SK-N-SH (cell line): ENCODE results near the gene CMTM2. TPM values are rescaled to one million over a fixed set of nuclear protein-coding genes. Genes with fewer than 3 reads are reported as not detected.

Experiments
- CTCF ChIA-PET: fragments of 300-600, 350-600 bp; formaldehyde crosslinking; extraction: SDS; loops from one replicate; lab custom pipeline; 2021; lab: Yijun Ruan, JAX
- POLR2A ChIA-PET: fragments of 350-600 bp; sonication (Branson Sonifier 250); formaldehyde crosslinking; extraction: SDS; loops from one replicate; lab custom pipeline; 2020; ENCODE audit warnings: antibody characterized with exemption, inconsistent platforms; lab: Yijun Ruan, JAX
- DNase-seq: peaks from one replicate; pipeline ENCODE4 v3.0.0; 2012
- H2AFZ ChIP-seq: fragments of 200-600 bp; sonication (generic); 2 replicates; pipeline ENCODE4 v1.8.1; 2016; ENCODE audit warnings: antibody characterized with exemption, mild to moderate bottlenecking, low read depth
- H3F3A ChIP-seq: fragments of 200-600 bp; sonication (generic); replicated peaks from 2 replicates; pipeline ENCODE3; 2016; ENCODE audit warnings: antibody characterized with exemption, mild to moderate bottlenecking; ENCODE audit not compliant: insufficient read depth
- H3K27ac ChIP-seq, 2 experiments: fragments of 200-500 bp in 1 of 2; fragments of 200-600 bp in 1 of 2; sonication (Bioruptor generic) in 1 of 2; sonication (generic), shearing (Covaris generic) in 1 of 2; 2 replicates each; pipeline versions ENCODE4 v1.5.1 to v1.6.1; 2014 to 2016; ENCODE audit warnings: low read depth in 2 of 2, inconsistent platforms in 1 of 2, low read length in 1 of 2, mild to moderate bottlenecking in 1 of 2, mixed read lengths in 1 of 2
- H3K27me3 ChIP-seq: fragments of 200-600 bp; sonication (generic), shearing (Covaris generic); 2 replicates; pipeline ENCODE4 v1.6.1; 2016; ENCODE audit warnings: mixed run types; ENCODE audit not compliant: insufficient read depth
- H3K36me3 ChIP-seq, 2 experiments: fragments of 200-500 bp in 1 of 2; fragments of 200-600 bp in 1 of 2; sonication (Bioruptor generic) in 1 of 2; sonication (generic) in 1 of 2; replicated peaks in 1 of 2; 2 replicates each; pipeline versions ENCODE3 to v1.5.1; 2014 to 2016; ENCODE audit warnings: low read length in 1 of 2, mild to moderate bottlenecking in 1 of 2; ENCODE audit not compliant: insufficient read depth in 2 of 2, control insufficient read depth in 1 of 2
- H3K4me1 ChIP-seq, 2 experiments: fragments of 200-500 bp in 1 of 2; fragments of 200-600 bp in 1 of 2; sonication (Bioruptor generic) in 1 of 2; sonication (generic), shearing (Covaris generic) in 1 of 2; 2 replicates each; pipeline versions ENCODE4 v1.5.1 to v1.6.1; 2014 to 2016; ENCODE audit warnings: low read depth in 1 of 2, low read length in 1 of 2, mixed run types in 1 of 2; ENCODE audit not compliant: insufficient read depth in 2 of 2, control insufficient read depth in 1 of 2
- H3K4me2 ChIP-seq: fragments of 200-600 bp; sonication (generic), shearing (Covaris generic); 2 replicates; pipeline ENCODE4 v1.6.1; 2017; ENCODE audit warnings: mixed run types
- H3K4me3 ChIP-seq, 2 experiments: fragments of 200-500 bp in 1 of 2; fragments of 200-600 bp in 1 of 2; sonication (Bioruptor generic) in 1 of 2; sonication (generic), shearing (Covaris generic) in 1 of 2; 2 replicates each; pipeline versions ENCODE4 v1.5.1 to v1.8.1; 2014 to 2016; ENCODE audit warnings: low read depth in 2 of 2, inconsistent platforms in 1 of 2, low read length in 1 of 2, mild to moderate bottlenecking in 1 of 2, mixed read lengths in 1 of 2, moderate library complexity in 1 of 2
- H3K79me2 ChIP-seq: fragments of 200-600 bp; sonication (generic); 2 replicates; pipeline ENCODE4 v1.8.1; 2017; ENCODE audit warnings: mild to moderate bottlenecking; ENCODE audit not compliant: insufficient read depth
- H3K9ac ChIP-seq: fragments of 200-600 bp; sonication (generic); 2 replicates; pipeline ENCODE4 v1.6.1; 2017; ENCODE audit warnings: mixed run types
- H3K9me2 ChIP-seq: fragments of 200-600 bp; sonication (generic); 2 replicates; pipeline ENCODE4 v1.6.1; 2017; ENCODE audit warnings: mixed run types
- H3K9me3 ChIP-seq: fragments of 200-600 bp; sonication (generic); 2 replicates; pipeline ENCODE4 v1.6.1; 2017; ENCODE audit warnings: mixed run types, mild to moderate bottlenecking, moderate library complexity
- H4K20me1 ChIP-seq: fragments of 200-600 bp; sonication (generic); 2 replicates; pipeline ENCODE4 v1.6.1; 2017; ENCODE audit warnings: mild to moderate bottlenecking, mixed run types; ENCODE audit not compliant: insufficient read depth
- FOSL2 ChIP-seq: IDR thresholded peaks from 2 replicates; pipeline ENCODE4 v1.4.0; 2012; ENCODE audit warnings: low read depth, mild to moderate bottlenecking, moderate library complexity, borderline replicate concordance
- FOXJ3 ChIP-seq: sonication (generic); formaldehyde crosslinking; IDR thresholded peaks from 2 replicates; pipeline ENCODE4 v1.5.1; 2020; ENCODE audit warnings: mild to moderate bottlenecking, missing genetic modification reagents
- JUND ChIP-seq: IDR thresholded peaks from 2 replicates; pipeline ENCODE4 v1.4.0; 2012
- MEF2A ChIP-seq: IDR thresholded peaks from 2 replicates; pipeline ENCODE4 v1.4.0; 2012; ENCODE audit warnings: low read depth, borderline replicate concordance
- MXI1 ChIP-seq: IDR thresholded peaks from 2 replicates; pipeline ENCODE4 v1.6.1; 2012; ENCODE audit warnings: mild to moderate bottlenecking, low read depth, low read length, improper control_type of control experiment
- NRF1 ChIP-seq: IDR thresholded peaks from 2 replicates; pipeline ENCODE4 v1.6.1; 2012; ENCODE audit warnings: low read depth, mild to moderate bottlenecking, low read length
- RCOR1 ChIP-seq: fragments of 150-350 bp; IDR thresholded peaks from 2 replicates; pipeline ENCODE4 v1.6.1; 2017; ENCODE audit warnings: antibody characterized with exemption, low read length
- RXRA ChIP-seq: IDR thresholded peaks from 2 replicates; pipeline ENCODE4 v1.4.0; 2012; ENCODE audit warnings: low read depth, mild to moderate bottlenecking, borderline replicate concordance
- WGBS: methylation state at CpG from one replicate; pipeline ENCODE4 v1.1.6; 2017; ENCODE audit warnings: low lambda C conversion rate; 5-methylcytosine and 5-hydroxymethylcytosine counted together
- polyA plus RNA-seq, 3 experiments: library from polyadenylated mRNA; depleted of rRNA; stranded (reverse); fragments of >200 nt; gene quantifications; 2 replicates each; pipeline ENCODE4 v1.2.3, GENCODE V29; 2012
- TF ChIP-seq, protein P1 (sequence below): IDR thresholded peaks from 2 replicates; pipeline ENCODE4 v1.4.0; 2012; ENCODE audit warnings: low read depth
- TF ChIP-seq, protein P2 (sequence below): IDR thresholded peaks from 2 replicates; pipeline ENCODE4 v1.6.1; 2012; ENCODE audit warnings: mild to moderate bottlenecking, low read depth, low read length, moderate library complexity
- TF ChIP-seq, protein P3 (sequence below): fragments of 150-350 bp; IDR thresholded peaks from 2 replicates; pipeline ENCODE4 v1.6.1; 2016; ENCODE audit warnings: mild to moderate bottlenecking, low read depth, low read length

The CMTM2 gene
- polyA plus RNA-seq, 1 of the 3 experiments (the other 2 are of a cell fraction): not detected

DNA sequence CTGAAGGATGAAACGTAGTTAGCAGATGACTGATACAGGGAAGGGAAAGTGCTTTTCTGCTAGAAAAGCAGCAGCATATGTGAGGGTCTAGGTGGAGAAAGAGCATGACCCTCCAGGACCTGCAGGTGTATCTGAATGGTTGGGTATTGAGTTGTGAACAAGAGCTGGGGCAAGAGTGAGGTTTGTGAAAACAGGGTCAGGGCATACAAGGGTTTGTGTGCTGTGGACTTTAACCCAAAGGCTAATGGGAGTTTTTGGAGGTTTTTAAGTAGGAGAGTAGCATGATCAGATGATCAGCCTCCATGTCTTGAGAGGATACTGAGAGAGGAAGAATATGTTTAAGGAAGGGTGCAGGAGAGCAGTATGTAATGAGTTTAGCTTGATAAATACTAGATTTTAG lies 19.2 kb upstream of the CMTM2 start (continued):
- no peak for TF ChIP-seq RXRA
- no peak for TF ChIP-seq NRF1
- TF ChIP-seq, protein P1, sequence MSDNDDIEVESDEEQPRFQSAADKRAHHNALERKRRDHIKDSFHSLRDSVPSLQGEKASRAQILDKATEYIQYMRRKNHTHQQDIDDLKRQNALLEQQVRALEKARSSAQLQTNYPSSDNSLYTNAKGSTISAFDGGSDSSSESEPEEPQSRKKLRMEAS: no peak
- TF ChIP-seq MXI1: no peak
- no peak for TF ChIP-seq MEF2A

DNA sequence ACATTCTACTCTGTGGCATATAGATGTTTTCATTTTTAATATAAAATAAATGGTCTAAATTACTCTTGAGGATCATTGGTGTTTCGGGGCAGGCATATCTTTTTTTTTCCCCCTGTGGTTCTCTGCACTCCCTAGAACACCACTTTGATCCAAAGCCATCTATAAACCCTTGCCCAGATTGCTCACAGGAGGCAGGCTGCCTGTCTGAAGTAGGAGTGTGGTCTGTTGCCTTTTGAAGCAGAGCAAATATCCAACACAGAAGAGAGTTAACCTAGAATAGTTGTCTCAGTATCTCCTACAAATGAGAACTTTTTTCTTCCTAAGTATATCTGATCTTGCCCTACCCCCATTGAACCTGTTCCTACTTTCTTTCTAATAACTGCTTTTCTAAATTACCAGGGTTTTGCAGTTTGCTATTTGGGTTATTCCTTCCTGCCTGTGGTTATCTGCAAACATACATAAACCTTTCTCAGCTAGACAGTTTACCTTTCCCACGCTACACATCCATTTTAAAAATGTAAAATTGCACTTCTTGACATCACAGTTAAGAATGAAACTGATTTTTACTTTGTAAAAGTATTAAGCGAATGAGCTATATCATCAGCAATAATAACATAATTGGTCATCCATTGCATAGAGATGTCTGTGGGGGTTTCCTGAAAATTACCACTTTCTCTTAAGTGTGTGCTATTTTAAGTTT lies 17.7 kb upstream of the CMTM2 start:
- H4K20me1 ChIP-seq: no peaks in the 10 kb centered on the region
- WGBS: 96% methylated on average over 3 of the region's 3 CpGs
- H3K9me2 ChIP-seq: no peaks in the 10 kb centered on the region
- H3K4me2 ChIP-seq: no peak overlapping the region
- no peak overlapping the region for H3K27ac ChIP-seq
- H3K4me3 ChIP-seq: no peak overlapping the region
- H3K4me1 ChIP-seq: 0 out of 4 replicates have a peak, but pooled peaks cover 0 to 3% of the 10 kb centered on the region in 2 experiments
- no peaks in the 10 kb centered on the region for H3K9me3 ChIP-seq
- POLR2A ChIA-PET: interaction anchor here (1.1 kb wide), 1 partner anchor 42 kb away, joined by 3 read pairs; no protein-coding TSS in a partner anchor
- TF ChIP-seq FOSL2 (no peak), RCOR1 (no peak), MEF2A (no peak), FOXJ3 (no peak), JUND (no peak)
- TF ChIP-seq, protein P2, sequence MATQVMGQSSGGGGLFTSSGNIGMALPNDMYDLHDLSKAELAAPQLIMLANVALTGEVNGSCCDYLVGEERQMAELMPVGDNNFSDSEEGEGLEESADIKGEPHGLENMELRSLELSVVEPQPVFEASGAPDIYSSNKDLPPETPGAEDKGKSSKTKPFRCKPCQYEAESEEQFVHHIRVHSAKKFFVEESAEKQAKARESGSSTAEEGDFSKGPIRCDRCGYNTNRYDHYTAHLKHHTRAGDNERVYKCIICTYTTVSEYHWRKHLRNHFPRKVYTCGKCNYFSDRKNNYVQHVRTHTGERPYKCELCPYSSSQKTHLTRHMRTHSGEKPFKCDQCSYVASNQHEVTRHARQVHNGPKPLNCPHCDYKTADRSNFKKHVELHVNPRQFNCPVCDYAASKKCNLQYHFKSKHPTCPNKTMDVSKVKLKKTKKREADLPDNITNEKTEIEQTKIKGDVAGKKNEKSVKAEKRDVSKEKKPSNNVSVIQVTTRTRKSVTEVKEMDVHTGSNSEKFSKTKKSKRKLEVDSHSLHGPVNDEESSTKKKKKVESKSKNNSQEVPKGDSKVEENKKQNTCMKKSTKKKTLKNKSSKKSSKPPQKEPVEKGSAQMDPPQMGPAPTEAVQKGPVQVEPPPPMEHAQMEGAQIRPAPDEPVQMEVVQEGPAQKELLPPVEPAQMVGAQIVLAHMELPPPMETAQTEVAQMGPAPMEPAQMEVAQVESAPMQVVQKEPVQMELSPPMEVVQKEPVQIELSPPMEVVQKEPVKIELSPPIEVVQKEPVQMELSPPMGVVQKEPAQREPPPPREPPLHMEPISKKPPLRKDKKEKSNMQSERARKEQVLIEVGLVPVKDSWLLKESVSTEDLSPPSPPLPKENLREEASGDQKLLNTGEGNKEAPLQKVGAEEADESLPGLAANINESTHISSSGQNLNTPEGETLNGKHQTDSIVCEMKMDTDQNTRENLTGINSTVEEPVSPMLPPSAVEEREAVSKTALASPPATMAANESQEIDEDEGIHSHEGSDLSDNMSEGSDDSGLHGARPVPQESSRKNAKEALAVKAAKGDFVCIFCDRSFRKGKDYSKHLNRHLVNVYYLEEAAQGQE: no peak
- TF ChIP-seq, protein P3, sequence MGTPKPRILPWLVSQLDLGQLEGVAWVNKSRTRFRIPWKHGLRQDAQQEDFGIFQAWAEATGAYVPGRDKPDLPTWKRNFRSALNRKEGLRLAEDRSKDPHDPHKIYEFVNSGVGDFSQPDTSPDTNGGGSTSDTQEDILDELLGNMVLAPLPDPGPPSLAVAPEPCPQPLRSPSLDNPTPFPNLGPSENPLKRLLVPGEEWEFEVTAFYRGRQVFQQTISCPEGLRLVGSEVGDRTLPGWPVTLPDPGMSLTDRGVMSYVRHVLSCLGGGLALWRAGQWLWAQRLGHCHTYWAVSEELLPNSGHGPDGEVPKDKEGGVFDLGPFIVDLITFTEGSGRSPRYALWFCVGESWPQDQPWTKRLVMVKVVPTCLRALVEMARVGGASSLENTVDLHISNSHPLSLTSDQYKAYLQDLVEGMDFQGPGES: no peak
- DNase-seq: no peak
- H3F3A ChIP-seq: peaks cover 27% of the 10 kb centered on the region
- peaks cover 51 to 64% of the 10 kb centered on the region in 2 experiments for H3K36me3 ChIP-seq
- H3K9ac ChIP-seq: no peak overlapping the region
- no peaks in the 10 kb centered on the region for H3K27me3 ChIP-seq
- H3K79me2 ChIP-seq: peaks cover 45% of the 10 kb centered on the region
- CTCF ChIA-PET: interaction anchor here (0.8 to 2.5 kb wide), 6 partner anchors 10 to 306 kb away, joined by 3 to 11 read pairs (median 4); partner anchors contain the start of gene CKLF
- no peak overlapping the region for H2AFZ ChIP-seq
